NCI-H774 (cell line): ENCODE results near the gene PLB1.
A peak's percentile ranks its signal among the peaks of the same experiment; 100 is the strongest.

Experiments
- DNase-seq: peaks from one replicate; lab custom pipeline; 2025; lab: John Stamatoyannopoulos, UW

The PLB1 gene

GRCh38 chr2:28668106-28668814, 172.4 kb downstream of the PLB1 start:
- no peak for DNase-seq

GRCh38 chr2:28668880-28669279, 173.0 kb downstream of the PLB1 start:
- no peak for DNase-seq

GRCh38 chr2:28670856-28671255, 175.0 kb downstream of the PLB1 start:
- no peak for DNase-seq

GRCh38 chr2:28673338-28673737, 177.5 kb downstream of the PLB1 start:
- no peak for DNase-seq

DNA sequence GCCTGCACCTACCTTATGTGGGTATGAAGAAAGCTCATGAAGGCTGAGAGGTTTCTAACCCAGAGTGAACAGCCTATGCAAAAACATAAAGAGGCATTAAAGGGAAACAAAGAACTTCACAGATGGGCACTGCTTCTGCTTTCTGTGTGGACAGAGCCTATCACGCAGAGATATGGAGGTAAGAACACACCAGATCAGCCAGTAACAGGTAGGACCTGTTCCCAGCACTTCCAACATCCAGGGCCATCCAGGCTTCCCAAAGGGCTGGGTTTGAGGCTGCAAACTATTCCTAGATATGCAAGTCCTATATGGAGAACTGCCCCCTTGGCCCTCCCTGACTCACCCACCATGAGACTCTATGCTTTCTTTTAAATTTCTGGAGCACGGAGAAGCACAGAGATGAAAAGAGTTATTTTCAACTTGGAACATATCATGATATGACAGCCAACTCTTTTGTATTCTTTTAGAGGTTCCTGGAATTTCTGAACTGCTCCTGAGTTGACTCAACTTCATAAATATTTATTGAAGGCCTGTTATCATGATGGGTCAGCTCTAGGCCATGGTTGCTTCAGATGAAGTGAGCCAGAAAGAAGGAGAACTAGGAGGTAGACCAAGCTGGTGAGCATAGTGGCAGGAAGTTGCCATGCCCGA, 178.3 kb downstream of the PLB1 start:
- no peak for DNase-seq

DNA sequence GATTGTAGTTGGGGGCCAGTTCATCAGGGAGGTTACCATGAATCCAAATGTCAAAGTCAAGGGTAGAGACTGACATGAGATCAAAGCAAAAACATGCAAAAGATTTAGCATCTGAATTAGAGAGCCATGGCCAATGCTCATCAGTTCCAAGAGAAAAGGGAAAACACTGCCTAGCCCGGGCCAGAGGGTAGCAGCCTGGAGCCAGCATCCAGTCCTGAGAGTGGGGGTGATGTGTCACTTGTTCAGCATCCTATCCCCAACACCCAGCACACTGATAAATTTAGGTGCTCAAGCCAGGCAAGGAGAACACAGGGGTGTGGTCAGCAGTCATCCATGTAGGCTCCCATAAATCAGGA, 178.8 kb downstream of the PLB1 start:
- DNase-seq, result no peak

GRCh38 chr2:28676152-28676835, 180.4 kb downstream of the PLB1 start:
- no peak for DNase-seq

- DNase-seq, result no peak
Measured at GRCh38 chr2:28678175-28678855, 182.5 kb downstream of the PLB1 start.

DNA sequence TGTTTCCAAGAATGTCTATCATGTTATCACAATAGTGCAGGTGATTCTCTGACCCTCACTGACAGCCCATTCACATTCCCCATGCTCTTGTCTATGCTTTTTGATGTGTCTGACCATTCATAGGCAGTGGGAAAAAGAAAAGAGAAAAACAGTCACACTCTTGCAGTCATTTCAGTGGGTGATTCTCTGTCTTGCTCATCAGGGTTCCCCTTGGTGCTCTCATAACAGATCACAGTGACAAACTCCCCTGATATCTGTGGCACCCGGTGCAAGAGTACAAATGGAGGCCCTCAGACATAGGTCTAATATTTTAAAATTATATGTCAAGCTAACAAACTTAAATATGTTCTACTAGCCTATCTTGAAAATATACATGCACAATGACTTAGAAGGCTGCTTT, 183.1 kb downstream of the PLB1 start:
- DNase-seq, result no peak

DNA sequence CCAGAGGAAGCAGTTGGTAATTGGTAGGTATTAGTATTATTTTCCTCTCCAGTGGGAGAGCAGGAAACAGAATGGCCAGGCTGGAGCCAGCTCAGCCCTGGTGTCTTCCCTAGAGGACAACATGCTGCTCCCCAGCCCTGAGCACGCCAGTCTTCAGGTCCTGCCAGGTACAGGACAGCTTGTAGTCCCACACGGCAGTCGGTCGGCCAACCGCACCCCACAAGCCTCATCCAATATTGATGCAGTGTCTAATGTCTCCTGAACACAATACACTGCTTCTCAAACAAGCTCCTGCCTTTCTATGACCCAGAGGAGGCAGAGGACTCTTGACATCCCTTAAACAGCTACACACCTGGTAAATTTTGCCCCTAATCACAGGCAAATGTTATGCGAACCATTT, 184.8 kb downstream of the PLB1 start:
- DNase-seq, result no peak

- no peak for DNase-seq
Measured at GRCh38 chr2:28681158-28681571, 185.3 kb downstream of the PLB1 start.

GRCh38 chr2:28681606-28682005, 185.7 kb downstream of the PLB1 start:
- DNase-seq, result no peak

- peak; percentile 83 for DNase-seq
Measured at GRCh38 chr2:28683100-28683706, 187.3 kb downstream of the PLB1 start.

DNA sequence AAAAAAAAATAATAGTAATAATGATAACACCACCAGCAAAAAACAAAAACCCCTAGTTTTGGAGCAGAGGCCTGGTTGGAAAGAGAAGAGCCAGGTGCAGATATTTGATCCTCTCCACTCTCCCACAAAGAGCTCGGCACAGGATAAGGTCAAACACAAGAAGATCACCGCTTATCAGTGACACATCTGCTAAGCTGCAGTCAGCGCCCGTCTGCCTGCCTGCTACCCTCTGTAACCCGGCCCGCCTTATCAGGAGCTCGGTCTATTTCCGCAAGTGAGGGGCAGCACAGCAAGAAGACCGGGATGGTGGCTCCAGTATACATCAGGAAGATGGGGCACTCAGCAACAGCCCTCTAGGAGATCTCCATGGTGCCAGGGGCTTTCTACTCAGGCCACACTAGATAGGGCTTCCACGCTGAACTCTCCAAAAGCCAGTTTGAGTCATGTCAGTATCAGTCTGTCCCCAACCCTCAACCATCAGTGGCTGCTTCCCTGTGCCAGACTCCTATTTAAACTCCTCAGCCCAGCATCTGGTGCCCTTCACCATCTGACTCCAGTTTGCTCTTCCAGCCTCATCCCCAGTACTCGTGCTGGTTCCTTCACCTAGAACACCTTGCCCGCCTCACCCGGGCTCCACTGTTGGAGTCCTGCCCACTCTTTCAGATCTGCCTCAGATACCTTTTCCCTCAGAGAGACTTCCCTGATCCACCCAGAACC, 188.4 kb downstream of the PLB1 start:
- DNase-seq, result no peak

DNA sequence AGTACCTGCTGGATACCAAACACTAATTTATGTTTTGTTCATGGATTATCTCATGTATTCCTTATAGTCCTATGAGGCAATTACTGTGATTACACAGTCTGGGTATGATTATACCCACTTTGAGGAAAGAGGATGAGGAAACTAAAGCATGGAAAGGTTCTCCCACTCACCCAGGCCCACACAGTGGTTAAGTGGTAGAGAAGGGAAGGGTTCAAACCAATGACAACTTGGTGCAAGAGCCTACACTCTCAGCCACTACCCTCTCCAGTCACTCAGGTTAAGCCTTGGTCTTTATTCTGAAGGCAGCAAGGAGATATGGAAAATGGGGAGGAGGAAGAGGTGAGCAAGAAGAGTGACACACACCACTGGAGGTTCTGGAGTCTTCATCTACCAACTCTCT, 191.3 kb downstream of the PLB1 start:
- no peak for DNase-seq

DNA sequence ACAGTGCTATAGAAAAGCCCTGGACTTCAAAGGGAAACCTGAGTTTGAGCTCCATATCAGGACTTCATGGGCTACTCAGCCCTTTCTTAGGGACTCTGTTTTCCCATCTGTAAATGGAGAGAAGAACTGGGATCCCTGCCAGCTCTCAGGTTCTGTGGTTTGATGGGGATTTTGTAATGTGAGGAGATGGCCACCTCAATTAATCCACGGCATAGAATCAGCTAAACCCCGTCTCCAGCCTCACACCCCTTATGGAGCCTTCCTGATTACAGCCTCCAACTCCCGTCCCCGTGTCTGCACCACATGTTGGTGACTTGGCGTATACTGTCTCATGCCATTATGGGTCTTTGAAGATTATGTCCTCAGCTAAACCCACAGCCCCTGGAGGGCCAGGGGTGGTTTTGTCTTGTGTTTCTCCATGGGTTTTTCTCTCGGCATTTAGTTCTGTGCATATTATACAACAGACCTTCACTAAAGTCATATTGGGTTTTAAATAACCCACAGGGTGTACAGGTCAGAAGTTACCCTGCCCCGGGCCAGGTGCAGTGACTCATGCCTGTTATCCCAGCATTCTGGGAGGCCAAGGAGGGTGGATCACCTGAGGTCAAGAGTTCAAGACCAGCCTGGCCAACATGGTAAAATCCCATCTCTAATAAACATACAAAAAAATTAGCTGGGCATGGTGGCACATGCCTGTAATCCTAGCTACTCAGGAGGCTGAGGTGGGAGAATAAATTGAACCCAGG, 192.0 kb downstream of the PLB1 start:
- no peak for DNase-seq

- DNase-seq, result no peak
Measured at GRCh38 chr2:28688818-28689217, 193.0 kb downstream of the PLB1 start.

GRCh38 chr2:28689771-28690170, 193.9 kb downstream of the PLB1 start:
- no peak for DNase-seq

DNA sequence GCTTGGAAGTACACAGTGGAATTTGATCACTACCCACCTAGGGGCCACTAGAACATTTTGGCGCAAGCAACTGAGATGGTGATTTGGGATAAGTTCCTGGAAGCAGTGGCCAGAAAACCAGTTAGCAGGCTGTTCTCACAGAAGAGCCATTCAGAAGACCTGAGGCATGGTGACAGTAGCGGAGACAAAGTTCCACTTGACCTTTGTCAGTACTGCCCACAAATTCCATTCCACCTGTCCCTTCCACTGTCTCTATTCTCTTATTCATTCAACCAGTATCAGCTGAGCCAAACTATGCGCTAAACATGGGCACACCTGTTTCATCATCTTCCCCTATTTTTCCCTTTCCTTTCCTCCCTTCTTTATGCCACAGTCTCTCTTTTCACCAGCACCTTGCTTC, 196.6 kb downstream of the PLB1 start:
- DNase-seq, result no peak

GRCh38 chr2:28693223-28693622, 197.4 kb downstream of the PLB1 start:
- DNase-seq, result no peak
